ENCODE measurements around the gene RGS8.

Gene RGS8

GRCh38 chr1:182637769-182638168 lies 46.6 kb downstream of the RGS8 start:
- DNase-seq: no peak

- DNase-seq: no peak
These were observed 48.5 kb downstream of the RGS8 start for GRCh38 chr1:182635871-182636270.

Data from fibroblast of skin of scalp (primary cell).